Mesothelial cell of epicardium (in vitro differentiated cells): ENCODE results near the gene CECR2. TPM values are rescaled to one million over a fixed set of nuclear protein-coding genes. Genes with fewer than 3 reads are reported as not detected.
A peak's percentile ranks its signal among the peaks of the same experiment; 100 is the strongest.

Source experiments
- DNase-seq, 2 experiments: peaks; one replicate each; pipeline ENCODE4 v3.0.0; 2021; ENCODE audit warnings: low spot score in 2 of 2; ENCODE audit not compliant: unreplicated experiment in 2 of 2
- H3K27ac Mint-ChIP-seq: 2 replicates; pipeline ENCODE4 v1.8.0; 2021; ENCODE audit warnings: mixed read lengths
- H3K27me3 Mint-ChIP-seq: 2 replicates; pipeline ENCODE4 v1.8.0; 2021; ENCODE audit warnings: low read depth, mixed read lengths
- H3K36me3 Mint-ChIP-seq: 2 replicates; pipeline ENCODE4 v1.8.0; 2021; ENCODE audit warnings: mixed read lengths
- H3K4me1 Mint-ChIP-seq: 2 replicates; pipeline ENCODE4 v1.8.0; 2021; ENCODE audit warnings: mixed read lengths
- H3K4me3 Mint-ChIP-seq: 2 replicates; pipeline ENCODE4 v1.8.0; 2021; ENCODE audit warnings: mild to moderate bottlenecking, moderate library complexity, mixed read lengths
- H3K9me3 Mint-ChIP-seq: 2 replicates; pipeline ENCODE4 v1.8.0; 2021; ENCODE audit warnings: mixed read lengths
- total RNA-seq: library from RNA; stranded (reverse); gene quantifications from 3 replicates; pipeline ENCODE4 v1.2.1, GENCODE V29; 2021
- TF ChIP-seq, protein P1 (sequence below): fragments of 200-600 bp; sonication (generic); IDR thresholded peaks from one replicate; pipeline ENCODE4 v1.5.0; 2021; ENCODE audit warnings: antibody characterized with exemption; ENCODE audit not compliant: unreplicated experiment

Gene CECR2
- total RNA-seq, 1 donor from 2014 or later, result 15.0 TPM

DNA sequence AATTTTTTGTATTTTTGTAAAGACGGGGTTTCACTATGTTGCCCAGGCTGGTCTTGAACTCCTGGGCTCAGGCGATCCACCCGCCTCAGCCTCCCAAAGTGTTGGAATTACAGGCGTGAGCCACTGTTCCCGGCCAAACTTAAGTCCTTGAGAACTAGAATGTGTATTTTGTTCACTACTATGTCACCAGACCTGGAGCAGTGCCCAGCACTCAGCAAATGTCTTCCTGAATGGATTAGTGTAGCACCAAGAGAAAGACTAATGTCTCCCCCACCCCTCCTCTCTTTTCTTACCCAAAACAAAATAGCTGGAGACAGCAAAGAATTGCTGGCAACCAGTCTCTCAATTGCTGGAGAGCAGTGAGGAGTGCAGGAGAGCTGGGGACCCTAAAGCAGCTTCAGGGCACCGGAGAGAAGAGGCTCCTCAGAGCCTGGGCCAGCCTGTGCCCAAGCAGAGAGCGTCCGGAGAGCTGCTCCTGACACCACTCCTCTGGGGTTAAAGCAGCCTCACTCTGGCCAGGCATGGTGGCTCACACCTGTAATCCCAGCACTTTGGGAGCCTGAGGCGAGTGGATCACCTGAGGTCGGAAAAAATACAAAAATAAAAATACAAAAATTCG, 209.0 kb downstream of the CECR2 start:
- Mint-ChIP-seq H3K36me3 (no peaks in the 10 kb centered on the region), H3K4me1 (peaks cover 9% of the 10 kb centered on the region), H3K4me3 (no peak overlapping the region), H3K9me3 (no peaks in the 10 kb centered on the region), H3K27ac (peak overlapping the region; percentile 34), H3K27me3 (no peaks in the 10 kb centered on the region)
- no peak for DNase-seq
- TF ChIP-seq, protein P1, sequence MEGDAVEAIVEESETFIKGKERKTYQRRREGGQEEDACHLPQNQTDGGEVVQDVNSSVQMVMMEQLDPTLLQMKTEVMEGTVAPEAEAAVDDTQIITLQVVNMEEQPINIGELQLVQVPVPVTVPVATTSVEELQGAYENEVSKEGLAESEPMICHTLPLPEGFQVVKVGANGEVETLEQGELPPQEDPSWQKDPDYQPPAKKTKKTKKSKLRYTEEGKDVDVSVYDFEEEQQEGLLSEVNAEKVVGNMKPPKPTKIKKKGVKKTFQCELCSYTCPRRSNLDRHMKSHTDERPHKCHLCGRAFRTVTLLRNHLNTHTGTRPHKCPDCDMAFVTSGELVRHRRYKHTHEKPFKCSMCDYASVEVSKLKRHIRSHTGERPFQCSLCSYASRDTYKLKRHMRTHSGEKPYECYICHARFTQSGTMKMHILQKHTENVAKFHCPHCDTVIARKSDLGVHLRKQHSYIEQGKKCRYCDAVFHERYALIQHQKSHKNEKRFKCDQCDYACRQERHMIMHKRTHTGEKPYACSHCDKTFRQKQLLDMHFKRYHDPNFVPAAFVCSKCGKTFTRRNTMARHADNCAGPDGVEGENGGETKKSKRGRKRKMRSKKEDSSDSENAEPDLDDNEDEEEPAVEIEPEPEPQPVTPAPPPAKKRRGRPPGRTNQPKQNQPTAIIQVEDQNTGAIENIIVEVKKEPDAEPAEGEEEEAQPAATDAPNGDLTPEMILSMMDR, result no peak

DNA sequence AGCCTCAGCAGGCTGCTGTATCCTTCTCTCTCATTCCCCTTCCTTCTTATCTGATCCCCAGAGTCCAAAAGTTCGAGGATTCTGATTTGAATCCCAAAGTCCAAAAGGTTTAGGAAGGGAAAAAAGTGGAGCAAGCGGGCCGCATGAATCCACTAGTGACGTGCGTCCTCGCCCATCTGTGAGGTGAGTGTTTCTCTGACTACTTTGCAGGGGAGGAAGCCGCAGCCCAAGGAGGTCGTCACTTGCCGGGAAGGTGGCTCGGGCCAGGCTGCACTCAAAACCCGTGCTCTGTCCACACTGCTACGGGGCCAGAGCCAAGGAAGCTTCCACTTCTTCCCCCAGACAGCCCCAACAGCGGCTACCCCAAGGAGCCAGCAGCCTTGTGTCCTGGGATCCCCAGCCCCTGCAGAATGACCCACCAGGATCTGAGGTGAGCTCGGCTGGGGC, 210.3 kb downstream of the CECR2 start:
- no peak overlapping the region for H3K4me3 Mint-ChIP-seq
- TF ChIP-seq, protein P1, result no peak
- H3K4me1 Mint-ChIP-seq, result peaks cover 9% of the 10 kb centered on the region
- DNase-seq, result no peak
- H3K27me3 Mint-ChIP-seq, result no peaks in the 10 kb centered on the region
- H3K36me3 Mint-ChIP-seq, result no peaks in the 10 kb centered on the region
- H3K9me3 Mint-ChIP-seq, result no peaks in the 10 kb centered on the region
- H3K27ac Mint-ChIP-seq, result no peak overlapping the region

DNA sequence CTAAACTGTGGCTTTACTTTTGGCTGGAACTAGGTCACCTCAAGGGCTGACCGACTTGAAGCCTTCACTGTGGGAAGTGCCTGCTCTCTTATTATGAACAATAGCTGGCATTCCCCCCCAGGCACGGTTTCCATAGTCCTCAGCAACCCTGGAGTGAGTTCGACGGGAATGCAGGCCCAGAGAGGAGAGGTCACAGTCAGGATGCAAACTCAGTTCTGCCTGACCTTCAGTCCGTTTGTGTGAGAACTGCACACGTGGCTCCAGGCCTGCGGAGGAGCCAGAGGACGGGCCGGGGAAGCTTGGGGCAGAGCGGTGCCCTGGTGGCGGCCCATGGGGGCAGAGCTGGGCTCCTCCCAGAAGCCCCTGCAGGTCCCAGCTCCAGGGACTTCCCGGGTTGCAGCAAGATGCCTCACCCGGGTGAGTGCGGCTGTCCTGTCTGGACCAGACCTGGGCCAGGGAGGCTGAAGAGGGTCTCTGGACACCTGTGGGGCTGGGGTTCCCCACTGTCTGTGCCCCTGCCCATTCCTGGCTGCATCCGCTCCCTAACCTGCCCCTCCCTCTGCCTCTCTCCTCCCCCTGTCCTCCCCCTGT, 211.3 kb downstream of the CECR2 start:
- Mint-ChIP-seq H3K9me3 (no peaks in the 10 kb centered on the region), H3K4me3 (no peak overlapping the region), H3K27ac (no peak overlapping the region)

DNA sequence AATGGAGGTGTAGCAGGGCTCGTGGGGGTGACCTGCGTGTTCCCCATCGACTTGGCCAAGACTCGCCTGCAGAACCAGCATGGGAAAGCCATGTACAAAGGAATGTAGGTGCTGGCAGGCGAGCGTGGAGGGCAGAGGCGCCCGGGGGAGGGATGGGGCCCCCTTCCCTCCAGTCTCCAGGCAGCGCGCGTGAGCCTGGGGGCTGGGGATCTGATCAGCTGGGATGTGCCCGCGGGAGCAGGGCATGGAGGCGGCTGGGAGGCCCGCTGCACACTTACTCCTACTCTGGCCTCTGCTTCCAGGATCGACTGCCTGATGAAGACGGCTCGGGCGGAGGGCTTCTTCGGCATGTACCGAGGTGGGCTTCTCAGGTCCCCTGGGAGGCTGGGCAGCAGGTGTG, 211.8 kb downstream of the CECR2 start:
- Mint-ChIP-seq H3K27ac (no peak overlapping the region), H3K4me1 (peaks cover 9% of the 10 kb centered on the region), H3K27me3 (no peaks in the 10 kb centered on the region), H3K9me3 (no peaks in the 10 kb centered on the region), H3K36me3 (no peaks in the 10 kb centered on the region), H3K4me3 (no peak overlapping the region)
- no peak for DNase-seq
- TF ChIP-seq, protein P1, result no peak

More for the DNA sequence above, 211.3 kb downstream of the CECR2 start:
- no peaks in the 10 kb centered on the region for H3K27me3 Mint-ChIP-seq
- no peaks in the 10 kb centered on the region for H3K36me3 Mint-ChIP-seq
- TF ChIP-seq, protein P1, result no peak
- no peak for DNase-seq
- H3K4me1 Mint-ChIP-seq, result peaks cover 9% of the 10 kb centered on the region

DNA sequence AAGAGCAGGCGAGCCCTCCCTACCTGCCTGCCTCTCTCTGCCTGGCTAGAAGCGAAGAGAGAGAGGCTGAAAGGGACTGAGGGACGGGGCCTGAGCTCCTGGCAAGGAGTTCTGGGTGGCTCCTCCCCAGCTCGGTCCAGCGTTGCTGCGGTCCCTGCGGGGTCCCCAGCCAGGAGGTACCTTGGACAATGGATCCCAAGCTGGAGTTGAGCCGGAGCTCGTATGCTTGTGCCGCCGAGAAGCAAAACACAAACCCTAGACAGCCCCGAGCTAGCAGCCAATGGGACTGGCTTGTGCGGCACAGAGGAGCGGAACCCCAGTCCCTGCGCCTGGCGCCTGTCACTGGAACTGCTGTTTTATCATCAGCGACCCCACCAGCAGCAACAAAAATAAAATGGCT, 212.4 kb downstream of the CECR2 start:
- no peaks in the 10 kb centered on the region for H3K9me3 Mint-ChIP-seq
- no peaks in the 10 kb centered on the region for H3K36me3 Mint-ChIP-seq
- no peak overlapping the region for H3K27ac Mint-ChIP-seq
- no peak for DNase-seq
- no peaks in the 10 kb centered on the region for H3K27me3 Mint-ChIP-seq
- H3K4me3 Mint-ChIP-seq, result no peak overlapping the region
- TF ChIP-seq, protein P1, result no peak
- H3K4me1 Mint-ChIP-seq, result peaks cover 9% of the 10 kb centered on the region
